ENCODE measurements around the gene DYRK1A.

The DYRK1A gene

DNA sequence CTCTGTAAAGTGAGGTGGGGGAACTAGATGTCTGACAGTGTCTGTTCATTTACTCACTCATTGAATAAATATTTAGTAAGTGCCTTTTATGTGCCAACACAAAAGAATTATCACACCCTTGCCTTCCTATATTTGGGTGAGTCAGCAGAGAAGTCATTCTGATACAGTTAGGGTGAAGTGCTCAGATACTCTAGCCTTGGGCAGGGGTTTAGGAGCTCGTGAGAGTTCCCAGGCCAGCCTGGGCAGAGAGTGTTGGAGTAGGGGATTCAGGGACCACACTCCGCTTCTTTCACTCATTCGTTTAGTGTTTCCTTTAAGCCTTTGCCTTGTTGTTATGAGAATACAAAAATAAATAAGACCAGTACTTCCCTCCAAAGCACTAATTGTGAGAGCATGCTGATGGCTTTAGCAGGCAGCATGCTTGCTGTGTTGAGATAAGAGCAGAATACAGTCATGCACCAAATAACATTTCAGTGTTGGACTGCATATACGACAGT is 83.9 kb downstream of the DYRK1A start:
- DNase-seq (ENCODE audit: low spot score), result peak; percentile 18

DNA sequence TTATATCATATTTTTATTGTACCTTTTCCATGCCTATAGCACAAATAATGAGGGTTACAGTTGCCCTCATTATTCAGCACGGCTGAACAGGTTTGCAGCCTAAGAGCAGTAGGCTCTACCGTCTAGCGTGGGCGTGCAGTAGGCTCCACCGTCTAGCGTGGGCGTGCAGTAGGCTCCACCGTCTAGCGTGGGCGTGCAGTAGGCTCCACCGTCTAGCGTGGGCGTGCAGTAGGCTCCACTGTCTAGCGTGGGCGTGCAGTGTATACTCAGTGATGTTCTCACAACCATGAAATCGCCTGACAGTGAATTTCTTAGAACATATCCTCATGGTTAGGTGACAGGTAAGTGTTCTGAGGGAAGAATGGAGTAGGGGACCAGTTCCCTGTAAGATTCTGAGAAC is 84.9 kb downstream of the DYRK1A start:
- no peak for DNase-seq (ENCODE audit: low spot score)

GRCh38 chr21:37452227-37452626 is 85.7 kb downstream of the DYRK1A start:
- peak; percentile 82 for DNase-seq (ENCODE audit: low spot score)

- DNase-seq (ENCODE audit: low spot score), result no peak
Measured at GRCh38 chr21:37453350-37453749, 86.8 kb downstream of the DYRK1A start.

DNA sequence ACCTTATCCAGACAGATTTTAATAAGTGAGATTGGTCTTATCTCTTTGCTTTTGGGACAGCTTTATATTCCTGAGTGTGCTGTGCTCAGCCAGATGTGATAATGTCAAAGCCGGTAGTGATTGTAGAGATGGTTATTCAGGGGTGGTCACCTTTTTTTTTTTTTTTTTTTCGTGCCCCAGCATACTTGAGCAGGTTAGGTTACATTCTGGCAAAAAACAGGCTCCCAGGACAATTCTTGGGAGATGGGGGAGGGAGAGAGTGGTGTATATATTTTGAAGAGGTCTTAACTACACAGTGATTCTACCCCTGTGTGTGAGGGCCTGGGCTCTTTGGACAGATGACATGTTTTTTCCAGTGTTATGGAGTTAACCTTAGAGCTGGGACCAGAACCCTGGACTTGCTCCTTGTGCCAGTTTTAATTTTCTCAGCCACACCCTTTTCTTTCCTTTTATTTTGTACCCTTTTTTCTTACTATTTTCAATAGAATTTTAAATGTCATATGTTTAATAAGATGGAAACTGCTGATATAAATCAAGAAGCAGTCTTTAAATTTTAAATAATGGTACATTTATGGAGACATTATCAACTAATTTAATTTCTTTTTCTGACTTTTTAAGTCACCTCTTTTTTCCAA is 88.4 kb downstream of the DYRK1A start:
- DNase-seq (ENCODE audit: low spot score), result no peak

DNA sequence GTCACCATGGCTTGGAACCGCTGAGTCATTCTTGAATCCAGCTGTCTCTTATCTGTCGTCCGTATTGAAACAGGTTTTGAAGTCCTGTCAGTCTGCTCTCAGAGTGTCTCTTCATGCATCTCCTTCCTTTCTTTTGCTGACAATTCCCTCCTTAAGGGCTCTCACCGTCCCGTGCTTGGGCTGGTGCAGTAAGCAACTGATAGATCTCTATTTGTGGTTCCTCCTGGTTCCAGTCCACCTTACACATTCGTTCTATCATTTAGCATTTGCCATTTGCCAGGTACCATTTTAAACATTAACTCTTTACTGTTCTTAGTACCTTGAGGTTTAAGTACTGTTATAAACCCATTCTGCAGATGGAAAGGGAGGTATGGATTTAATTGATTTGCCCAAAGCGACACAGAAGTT is 88.9 kb downstream of the DYRK1A start:
- no peak for DNase-seq (ENCODE audit: low spot score)

GRCh38 chr21:37458669-37459276 is 92.2 kb downstream of the DYRK1A start:
- DNase-seq (ENCODE audit: low spot score), result no peak

DNA sequence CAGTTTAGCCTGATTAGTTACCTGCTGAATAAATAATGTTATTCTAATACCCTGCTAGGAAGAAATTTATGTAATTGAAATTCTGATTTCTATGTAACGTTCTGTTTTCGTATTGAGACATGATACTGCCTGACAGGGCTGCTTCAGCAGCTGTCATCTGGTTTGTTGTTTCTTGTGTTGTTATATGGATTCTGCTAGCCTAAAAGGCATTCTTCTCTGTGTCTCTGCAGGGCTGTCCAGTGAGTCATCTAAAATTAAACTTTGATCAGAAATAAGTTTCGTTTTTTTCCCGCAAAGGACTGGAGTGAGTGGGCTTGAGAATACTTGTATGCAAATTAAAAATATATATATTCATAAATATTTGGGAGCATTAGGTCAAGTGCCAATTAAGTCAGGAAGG is 93.0 kb downstream of the DYRK1A start:
- peak; percentile 70 for DNase-seq (ENCODE audit: low spot score)

GRCh38 chr21:37460196-37460595 is 93.6 kb downstream of the DYRK1A start:
- DNase-seq (ENCODE audit: low spot score), result no peak

GRCh38 chr21:37461479-37461878 is 94.9 kb downstream of the DYRK1A start:
- no peak for DNase-seq (ENCODE audit: low spot score)

DNA sequence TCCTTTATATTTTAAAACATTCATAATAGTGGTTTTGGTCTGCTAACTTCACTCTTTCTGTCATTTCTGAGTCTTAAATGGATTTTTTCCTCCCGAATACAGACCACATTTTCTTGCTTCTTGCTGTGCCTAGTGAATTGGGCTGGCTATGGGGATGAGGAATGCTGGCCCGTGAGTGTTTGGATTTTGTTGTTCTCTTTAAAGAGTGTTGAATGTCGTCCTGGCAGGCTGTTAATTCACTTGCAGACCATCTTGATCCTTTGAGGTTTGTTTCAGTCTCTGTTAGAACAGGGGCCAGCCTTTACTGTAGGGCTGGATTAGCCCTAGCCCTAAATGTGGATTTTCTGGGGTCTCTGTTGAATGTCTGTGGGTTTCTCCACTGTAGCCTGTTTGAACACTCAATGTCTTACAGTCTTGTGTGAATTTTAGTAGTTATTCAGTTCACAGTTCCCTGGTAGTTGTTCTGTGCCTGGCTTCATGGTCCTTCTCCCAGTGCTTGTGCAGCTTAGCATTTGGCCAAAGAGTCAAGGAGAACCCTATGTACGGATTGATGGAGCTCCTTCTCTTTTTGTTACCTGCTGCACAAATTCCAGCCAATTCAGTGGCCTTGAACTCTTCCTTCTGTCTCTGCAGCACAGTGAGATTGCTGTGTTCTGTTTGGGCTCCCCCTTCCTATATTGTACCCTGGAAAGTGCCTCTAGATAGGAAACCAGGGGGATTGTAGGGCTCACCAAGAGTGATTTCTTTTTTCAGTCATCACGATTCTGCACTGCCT is 95.7 kb downstream of the DYRK1A start:
- no peak for DNase-seq (ENCODE audit: low spot score)

DNA sequence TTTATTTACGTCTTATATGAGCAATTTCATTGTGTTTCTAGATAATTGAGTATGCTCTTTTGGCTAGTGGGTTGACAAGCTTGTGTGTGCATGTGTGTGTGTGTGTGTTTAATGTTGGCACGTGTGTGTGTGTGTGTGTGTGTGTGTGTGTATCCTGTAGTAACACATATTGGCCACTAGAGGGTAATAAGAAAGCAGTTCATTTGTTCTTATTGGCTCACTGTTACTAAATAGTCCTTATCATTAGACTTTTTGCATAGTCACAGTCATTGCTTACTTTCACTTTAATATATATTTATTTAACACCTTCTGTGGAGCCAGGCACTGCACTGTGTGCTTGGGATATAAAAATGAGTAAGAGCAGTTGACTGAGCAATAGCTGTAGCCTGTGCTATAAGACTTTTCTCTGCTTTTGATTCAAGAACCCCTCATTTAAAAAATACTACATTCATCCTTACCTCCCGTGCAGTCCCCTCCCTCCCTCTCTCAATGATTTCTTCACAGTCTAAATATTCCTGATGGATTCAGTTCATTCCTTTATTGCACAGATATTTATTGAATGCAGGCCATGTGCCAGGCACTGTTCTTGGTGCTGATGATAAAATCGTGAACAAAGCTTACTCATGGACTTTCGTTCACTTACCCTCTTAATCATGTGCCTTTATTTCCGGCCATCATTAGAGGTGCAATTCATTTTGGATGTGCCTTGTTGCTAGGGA is 96.7 kb downstream of the DYRK1A start:
- DNase-seq (ENCODE audit: low spot score), result peak; percentile 24

DNA sequence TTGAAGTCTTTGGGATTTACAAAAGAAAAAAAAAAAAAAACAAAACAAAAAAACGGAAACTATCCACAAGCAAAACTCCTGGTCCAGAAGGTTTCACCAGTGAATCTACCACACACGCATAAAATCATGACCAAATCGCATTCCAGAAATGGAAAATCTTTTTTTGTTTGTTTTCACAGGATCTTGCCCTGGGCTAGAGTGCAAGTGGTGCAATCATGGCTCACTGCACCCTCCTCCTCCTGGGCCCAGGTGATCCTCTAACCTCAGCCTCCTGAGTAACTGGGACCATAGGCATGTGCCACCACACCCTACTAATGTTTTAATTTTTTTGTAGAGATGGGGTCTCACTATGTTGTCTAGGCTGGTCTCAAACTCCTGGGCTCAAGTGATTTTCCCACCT is 100.5 kb downstream of the DYRK1A start:
- DNase-seq (ENCODE audit: low spot score), result no peak

- no peak for DNase-seq (ENCODE audit: low spot score)
Measured at GRCh38 chr21:37468909-37469308, 102.3 kb downstream of the DYRK1A start.

GRCh38 chr21:37469441-37469840 is 102.9 kb downstream of the DYRK1A start:
- no peak for DNase-seq (ENCODE audit: low spot score)

- no peak for DNase-seq (ENCODE audit: low spot score)
Measured at GRCh38 chr21:37472581-37472980, 106.0 kb downstream of the DYRK1A start.

DNA sequence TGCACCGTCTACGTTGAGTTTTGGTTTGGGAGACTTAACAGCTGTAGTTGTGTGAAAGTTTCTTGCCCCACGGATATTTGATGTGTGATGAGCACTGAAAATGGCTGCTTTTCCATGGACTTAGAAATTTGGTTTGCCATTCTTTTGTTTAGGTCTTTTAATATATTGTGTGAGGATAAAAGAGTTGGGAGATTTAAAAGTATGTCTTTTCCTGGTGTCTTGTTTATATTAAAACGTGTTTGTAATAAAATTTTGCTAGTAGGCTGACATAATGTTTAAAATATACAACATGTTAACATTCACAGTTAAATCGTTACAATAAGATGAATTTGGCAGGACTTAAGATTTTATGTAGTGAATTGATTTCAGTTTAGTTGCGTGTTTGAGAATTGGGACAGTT is 106.9 kb downstream of the DYRK1A start:
- DNase-seq (ENCODE audit: low spot score), result no peak

- DNase-seq (ENCODE audit: low spot score), result no peak
Measured at GRCh38 chr21:37474342-37474741, 107.8 kb downstream of the DYRK1A start.

- no peak for DNase-seq (ENCODE audit: low spot score)
Measured at GRCh38 chr21:37475186-37475868, 108.8 kb downstream of the DYRK1A start.

GRCh38 chr21:37478794-37479193 is 112.2 kb downstream of the DYRK1A start:
- no peak for DNase-seq (ENCODE audit: low spot score)

DNA sequence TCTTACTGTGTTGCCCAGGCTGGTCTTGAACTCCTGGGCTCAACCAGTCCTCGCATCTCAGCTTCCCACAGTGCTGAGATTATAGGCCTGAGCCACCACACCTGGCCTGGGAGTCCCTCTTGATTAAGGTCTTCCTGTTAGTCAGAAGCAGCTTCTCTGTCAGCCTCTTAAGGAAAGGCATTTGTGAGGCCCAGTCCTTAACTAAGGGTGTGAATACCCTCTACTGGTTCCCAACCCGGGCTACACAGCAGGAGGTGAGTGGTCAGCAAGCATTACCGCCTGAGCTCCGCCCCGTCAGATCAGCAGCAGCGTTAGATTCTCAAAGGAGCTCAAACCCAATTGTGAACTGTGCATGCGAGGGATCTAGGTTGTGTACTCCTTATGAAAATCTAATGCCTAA is 117.2 kb downstream of the DYRK1A start:
- no peak for DNase-seq (ENCODE audit: low spot score)
